GM23338 (cell line): ENCODE measurements around the gene ITGB3.

ENCODE experiments used
- CREB1 ChIP-seq: fragments of 250-450 bp; sonication (Bioruptor Pico); IDR thresholded peaks from 2 replicates; pipeline ENCODE4 v1.5.0; 2020; ENCODE audit warnings: low read depth, mild to moderate bottlenecking, moderate library complexity
- EZH2 ChIP-seq: fragments of 200-600 bp; sonication (generic); IDR thresholded peaks from one replicate; pipeline ENCODE4 v1.8.0; 2017; ENCODE audit warnings: antibody characterized with exemption, mild to moderate bottlenecking, low read depth; ENCODE audit not compliant: unreplicated experiment
- EZH2phosphoT487 ChIP-seq: fragments of 200-600 bp; sonication (generic); IDR thresholded peaks from one replicate; pipeline ENCODE4 v1.8.1; 2018; ENCODE audit warnings: antibody characterized with exemption; ENCODE audit not compliant: unreplicated experiment
- JUNB ChIP-seq: IDR thresholded peaks from one replicate; pipeline ENCODE4 v1.6.1; 2016; ENCODE audit warnings: antibody characterized with exemption; ENCODE audit not compliant: unreplicated experiment
- NANOG ChIP-seq: IDR thresholded peaks from 2 replicates; pipeline ENCODE4 v1.6.1; 2016; ENCODE audit warnings: antibody characterized with exemption, borderline replicate concordance
- POLR2AphosphoS5 ChIP-seq: IDR thresholded peaks from 2 replicates; pipeline ENCODE4 v1.6.1; 2016; ENCODE audit warnings: antibody characterized with exemption, low read depth
- REST ChIP-seq: IDR thresholded peaks from one replicate; pipeline ENCODE4 v1.6.1; 2018; ENCODE audit warnings: antibody characterized with exemption; ENCODE audit not compliant: unreplicated experiment
- STAT1 ChIP-seq: IDR thresholded peaks from one replicate; pipeline ENCODE4 v1.6.1; 2016; ENCODE audit warnings: antibody characterized with exemption; ENCODE audit not compliant: unreplicated experiment
- ZNF114 ChIP-seq: fragments of 250-450 bp; sonication (Bioruptor Pico); IDR thresholded peaks from 2 replicates; pipeline ENCODE4 v1.5.0; 2020; ENCODE audit warnings: mild to moderate bottlenecking, moderate library complexity
- ZNF331 ChIP-seq: fragments of 250-450 bp; sonication (Bioruptor Pico); IDR thresholded peaks from 2 replicates; pipeline ENCODE4 v1.5.0; 2020; ENCODE audit warnings: low read depth, mild to moderate bottlenecking, moderate library complexity
- TF ChIP-seq, protein P1 (sequence below), 2 experiments: fragments of 200-600 bp in 1 of 2; sonication (generic) in 1 of 2; conservative IDR thresholded peaks; 2 replicates each; pipeline versions ENCODE4 v1.5.1 to v1.6.1; 2016 to 2017; ENCODE audit warnings: antibody characterized with exemption in 2 of 2, low read depth in 2 of 2, mild to moderate bottlenecking in 2 of 2, moderate library complexity in 1 of 2
- TF ChIP-seq, protein P2 (sequence below): IDR thresholded peaks from 2 replicates; pipeline ENCODE4 v1.6.1; 2016; ENCODE audit warnings: antibody characterized with exemption
- TF ChIP-seq, protein P3 (sequence below): fragments of 250-450 bp; sonication (Bioruptor Pico); IDR thresholded peaks from 2 replicates; pipeline ENCODE4 v1.5.0; 2020; ENCODE audit warnings: mild to moderate bottlenecking, moderate library complexity

DNA sequence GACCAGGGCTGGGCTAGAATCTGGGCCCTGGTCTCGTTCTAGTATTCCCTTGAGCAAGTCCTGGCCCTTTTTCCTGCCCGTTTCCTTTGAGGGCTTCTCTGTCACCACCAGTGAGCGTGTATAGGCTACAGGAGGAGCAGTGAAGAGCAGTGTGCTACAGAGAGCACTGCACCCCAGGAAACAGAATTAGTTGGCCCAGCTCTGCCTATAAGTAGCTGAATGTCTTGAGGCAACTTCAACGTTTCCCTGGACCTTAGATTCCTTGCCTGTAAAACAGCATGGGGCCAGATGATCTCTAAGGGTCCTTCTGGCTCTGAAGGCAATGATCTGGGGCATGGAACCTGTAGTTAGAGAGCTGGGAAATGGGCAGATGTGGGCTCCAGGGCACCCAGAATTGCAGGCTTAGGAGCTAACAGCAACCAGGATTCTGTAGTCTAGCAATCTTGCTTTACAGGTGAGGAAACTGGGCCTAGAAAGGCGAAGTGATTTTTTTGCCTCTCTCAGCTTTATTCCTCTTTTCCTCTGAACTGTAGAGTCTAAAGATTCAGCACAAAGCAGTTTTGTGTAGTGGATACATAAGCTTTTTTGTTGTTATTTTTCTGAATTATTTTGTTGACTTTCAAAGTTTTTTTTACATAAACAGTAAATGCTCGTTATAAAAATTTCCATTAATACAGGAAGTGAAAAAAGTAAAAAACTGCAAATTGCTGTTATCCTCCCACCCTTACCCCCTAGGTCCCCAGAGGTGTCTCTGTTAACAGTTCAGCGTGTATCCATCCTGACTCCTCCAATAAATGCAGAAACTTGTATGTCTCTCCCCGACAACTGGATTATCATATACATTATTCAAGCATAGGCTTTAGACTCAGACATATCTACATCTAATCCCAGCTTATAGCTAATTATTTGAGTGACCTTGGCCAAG is 46.2 kb upstream of the ITGB3 start:
- TF ChIP-seq, protein P1, sequence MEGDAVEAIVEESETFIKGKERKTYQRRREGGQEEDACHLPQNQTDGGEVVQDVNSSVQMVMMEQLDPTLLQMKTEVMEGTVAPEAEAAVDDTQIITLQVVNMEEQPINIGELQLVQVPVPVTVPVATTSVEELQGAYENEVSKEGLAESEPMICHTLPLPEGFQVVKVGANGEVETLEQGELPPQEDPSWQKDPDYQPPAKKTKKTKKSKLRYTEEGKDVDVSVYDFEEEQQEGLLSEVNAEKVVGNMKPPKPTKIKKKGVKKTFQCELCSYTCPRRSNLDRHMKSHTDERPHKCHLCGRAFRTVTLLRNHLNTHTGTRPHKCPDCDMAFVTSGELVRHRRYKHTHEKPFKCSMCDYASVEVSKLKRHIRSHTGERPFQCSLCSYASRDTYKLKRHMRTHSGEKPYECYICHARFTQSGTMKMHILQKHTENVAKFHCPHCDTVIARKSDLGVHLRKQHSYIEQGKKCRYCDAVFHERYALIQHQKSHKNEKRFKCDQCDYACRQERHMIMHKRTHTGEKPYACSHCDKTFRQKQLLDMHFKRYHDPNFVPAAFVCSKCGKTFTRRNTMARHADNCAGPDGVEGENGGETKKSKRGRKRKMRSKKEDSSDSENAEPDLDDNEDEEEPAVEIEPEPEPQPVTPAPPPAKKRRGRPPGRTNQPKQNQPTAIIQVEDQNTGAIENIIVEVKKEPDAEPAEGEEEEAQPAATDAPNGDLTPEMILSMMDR (conservative IDR thresholded peaks at IDR 0.05; ENCODE audit: low read depth in 2 of 2), result no peak
- TF ChIP-seq EZH2phosphoT487, result no peak
- no peak for TF ChIP-seq EZH2
- TF ChIP-seq, protein P2, sequence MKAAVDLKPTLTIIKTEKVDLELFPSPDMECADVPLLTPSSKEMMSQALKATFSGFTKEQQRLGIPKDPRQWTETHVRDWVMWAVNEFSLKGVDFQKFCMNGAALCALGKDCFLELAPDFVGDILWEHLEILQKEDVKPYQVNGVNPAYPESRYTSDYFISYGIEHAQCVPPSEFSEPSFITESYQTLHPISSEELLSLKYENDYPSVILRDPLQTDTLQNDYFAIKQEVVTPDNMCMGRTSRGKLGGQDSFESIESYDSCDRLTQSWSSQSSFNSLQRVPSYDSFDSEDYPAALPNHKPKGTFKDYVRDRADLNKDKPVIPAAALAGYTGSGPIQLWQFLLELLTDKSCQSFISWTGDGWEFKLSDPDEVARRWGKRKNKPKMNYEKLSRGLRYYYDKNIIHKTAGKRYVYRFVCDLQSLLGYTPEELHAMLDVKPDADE, result no peak
- no peak for TF ChIP-seq CREB1 (CRISPR knock-in tag)
- TF ChIP-seq JUNB, result no peak
- no peak for TF ChIP-seq POLR2AphosphoS5
- TF ChIP-seq REST, result no peak
- no peak for TF ChIP-seq STAT1
- TF ChIP-seq NANOG, result no peak
- no peak for TF ChIP-seq ZNF114 (CRISPR knock-in tag)
- TF ChIP-seq, protein P3, sequence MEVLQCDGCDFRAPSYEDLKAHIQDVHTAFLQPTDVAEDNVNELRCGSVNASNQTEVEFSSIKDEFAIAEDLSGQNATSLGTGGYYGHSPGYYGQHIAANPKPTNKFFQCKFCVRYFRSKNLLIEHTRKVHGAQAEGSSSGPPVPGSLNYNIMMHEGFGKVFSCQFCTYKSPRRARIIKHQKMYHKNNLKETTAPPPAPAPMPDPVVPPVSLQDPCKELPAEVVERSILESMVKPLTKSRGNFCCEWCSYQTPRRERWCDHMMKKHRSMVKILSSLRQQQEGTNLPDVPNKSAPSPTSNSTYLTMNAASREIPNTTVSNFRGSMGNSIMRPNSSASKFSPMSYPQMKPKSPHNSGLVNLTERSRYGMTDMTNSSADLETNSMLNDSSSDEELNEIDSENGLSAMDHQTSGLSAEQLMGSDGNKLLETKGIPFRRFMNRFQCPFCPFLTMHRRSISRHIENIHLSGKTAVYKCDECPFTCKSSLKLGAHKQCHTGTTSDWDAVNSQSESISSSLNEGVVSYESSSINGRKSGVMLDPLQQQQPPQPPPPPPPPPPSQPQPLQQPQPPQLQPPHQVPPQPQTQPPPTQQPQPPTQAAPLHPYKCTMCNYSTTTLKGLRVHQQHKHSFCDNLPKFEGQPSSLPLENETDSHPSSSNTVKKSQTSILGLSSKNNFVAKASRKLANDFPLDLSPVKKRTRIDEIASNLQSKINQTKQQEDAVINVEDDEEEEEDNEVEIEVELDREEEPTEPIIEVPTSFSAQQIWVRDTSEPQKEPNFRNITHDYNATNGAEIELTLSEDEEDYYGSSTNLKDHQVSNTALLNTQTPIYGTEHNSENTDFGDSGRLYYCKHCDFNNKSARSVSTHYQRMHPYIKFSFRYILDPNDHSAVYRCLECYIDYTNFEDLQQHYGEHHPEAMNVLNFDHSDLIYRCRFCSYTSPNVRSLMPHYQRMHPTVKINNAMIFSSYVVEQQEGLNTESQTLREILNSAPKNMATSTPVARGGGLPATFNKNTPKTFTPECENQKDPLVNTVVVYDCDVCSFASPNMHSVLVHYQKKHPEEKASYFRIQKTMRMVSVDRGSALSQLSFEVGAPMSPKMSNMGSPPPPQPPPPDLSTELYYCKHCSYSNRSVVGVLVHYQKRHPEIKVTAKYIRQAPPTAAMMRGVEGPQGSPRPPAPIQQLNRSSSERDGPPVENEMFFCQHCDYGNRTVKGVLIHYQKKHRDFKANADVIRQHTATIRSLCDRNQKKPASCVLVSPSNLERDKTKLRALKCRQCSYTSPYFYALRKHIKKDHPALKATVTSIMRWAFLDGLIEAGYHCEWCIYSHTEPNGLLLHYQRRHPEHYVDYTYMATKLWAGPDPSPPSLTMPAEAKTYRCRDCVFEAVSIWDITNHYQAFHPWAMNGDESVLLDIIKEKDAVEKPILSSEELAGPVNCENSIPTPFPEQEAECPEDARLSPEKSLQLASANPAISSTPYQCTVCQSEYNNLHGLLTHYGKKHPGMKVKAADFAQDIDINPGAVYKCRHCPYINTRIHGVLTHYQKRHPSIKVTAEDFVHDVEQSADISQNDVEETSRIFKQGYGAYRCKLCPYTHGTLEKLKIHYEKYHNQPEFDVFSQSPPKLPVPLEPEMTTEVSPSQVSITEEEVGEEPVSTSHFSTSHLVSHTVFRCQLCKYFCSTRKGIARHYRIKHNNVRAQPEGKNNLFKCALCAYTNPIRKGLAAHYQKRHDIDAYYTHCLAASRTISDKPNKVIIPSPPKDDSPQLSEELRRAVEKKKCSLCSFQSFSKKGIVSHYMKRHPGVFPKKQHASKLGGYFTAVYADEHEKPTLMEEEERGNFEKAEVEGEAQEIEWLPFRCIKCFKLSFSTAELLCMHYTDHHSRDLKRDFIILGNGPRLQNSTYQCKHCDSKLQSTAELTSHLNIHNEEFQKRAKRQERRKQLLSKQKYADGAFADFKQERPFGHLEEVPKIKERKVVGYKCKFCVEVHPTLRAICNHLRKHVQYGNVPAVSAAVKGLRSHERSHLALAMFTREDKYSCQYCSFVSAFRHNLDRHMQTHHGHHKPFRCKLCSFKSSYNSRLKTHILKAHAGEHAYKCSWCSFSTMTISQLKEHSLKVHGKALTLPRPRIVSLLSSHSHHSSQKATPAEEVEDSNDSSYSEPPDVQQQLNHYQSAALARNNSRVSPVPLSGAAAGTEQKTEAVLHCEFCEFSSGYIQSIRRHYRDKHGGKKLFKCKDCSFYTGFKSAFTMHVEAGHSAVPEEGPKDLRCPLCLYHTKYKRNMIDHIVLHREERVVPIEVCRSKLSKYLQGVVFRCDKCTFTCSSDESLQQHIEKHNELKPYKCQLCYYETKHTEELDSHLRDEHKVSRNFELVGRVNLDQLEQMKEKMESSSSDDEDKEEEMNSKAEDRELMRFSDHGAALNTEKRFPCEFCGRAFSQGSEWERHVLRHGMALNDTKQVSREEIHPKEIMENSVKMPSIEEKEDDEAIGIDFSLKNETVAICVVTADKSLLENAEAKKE (CRISPR knock-in tag), result no peak
- TF ChIP-seq ZNF331, result no peak
